Measurements from ENCODE around the gene USP21.

The USP21 gene

GRCh38 chr1:161172776-161173376, 13.6 kb downstream of the USP21 start:
- no peak for DNase-seq

- no peak for DNase-seq
These were observed 14.4 kb downstream of the USP21 start for GRCh38 chr1:161173711-161174110.

- no peak for DNase-seq
These were observed 15.6 kb downstream of the USP21 start for GRCh38 chr1:161174911-161175310.

GRCh38 chr1:161175771-161176453, 16.6 kb downstream of the USP21 start:
- no peak for DNase-seq

- no peak for DNase-seq
These were observed 17.3 kb downstream of the USP21 start for GRCh38 chr1:161176468-161177111.

GRCh38 chr1:161177112-161177935, 18.0 kb downstream of the USP21 start, which contains the start of gene B4GALT3:
TSS of gene B4GALT3 (minus strand) at chr1:161177507. CDS start at chr1:161176060, 1,447 bp downstream.
- peak; percentile 88 for DNase-seq

GRCh38 chr1:161177936-161178244, 18.6 kb downstream of the USP21 start:
- no peak for DNase-seq

- no peak for DNase-seq
These were observed 20.4 kb downstream of the USP21 start for GRCh38 chr1:161179698-161180097.

GRCh38 chr1:161180639-161181038, 21.3 kb downstream of the USP21 start:
- DNase-seq: no peak

GRCh38 chr1:161182214-161182613, 22.9 kb downstream of the USP21 start:
- DNase-seq: peak; percentile 68

- peak; percentile 87 for DNase-seq
These were observed 26.0 kb downstream of the USP21 start for GRCh38 chr1:161185282-161185682.

GRCh38 chr1:161185732-161186311, 26.5 kb downstream of the USP21 start:
- DNase-seq: peak; percentile 38

- no peak for DNase-seq
These were observed 28.0 kb downstream of the USP21 start for GRCh38 chr1:161187311-161187710.

- DNase-seq: no peak
These were observed 29.1 kb downstream of the USP21 start for GRCh38 chr1:161188381-161188780.

GRCh38 chr1:161189036-161189435, 29.7 kb downstream of the USP21 start:
- no peak for DNase-seq

- DNase-seq: no peak
These were observed 31.7 kb downstream of the USP21 start for GRCh38 chr1:161190962-161191521.

- DNase-seq: no peak
These were observed 32.7 kb downstream of the USP21 start for GRCh38 chr1:161191971-161192370.

- DNase-seq: peak; percentile 76
These were observed 33.5 kb downstream of the USP21 start for GRCh38 chr1:161192476-161193465.

- no peak for DNase-seq
These were observed 34.4 kb downstream of the USP21 start for GRCh38 chr1:161193561-161194235.

GRCh38 chr1:161195171-161195570, 35.9 kb downstream of the USP21 start:
- no peak for DNase-seq

GRCh38 chr1:161196111-161196510, 36.8 kb downstream of the USP21 start:
- DNase-seq: no peak

Measured in CD4-positive, alpha-beta T cell treated with Interleukin-15 for 1 hour (primary cell).